Fibroblast of villous mesenchyme (primary cell): ENCODE data around the gene CDH18. TPM values are rescaled to one million over a fixed set of nuclear protein-coding genes. Genes with fewer than 3 reads are reported as not detected.
A peak's percentile ranks its signal among the peaks of the same experiment; 100 is the strongest.

Experiments used
- DNase-seq: peaks from one replicate; pipeline ENCODE4 v3.0.0-alpha.2; 2010; ENCODE audit warnings: low read depth
- H3K4me3 ChIP-seq: 2 replicates; pipeline ENCODE4 v1.5.1; 2011; ENCODE audit warnings: low read depth, mild to moderate bottlenecking, low read length
- total RNA-seq: library from RNA; depleted of rRNA; stranded (reverse); fragments of >200 nt; gene quantifications from 2 replicates; pipeline ENCODE4 v1.2.3, GENCODE V29; 2012
- TF ChIP-seq, protein P1 (sequence below): IDR thresholded peaks from 2 replicates; pipeline ENCODE4 v1.5.1; 2012; ENCODE audit warnings: low read depth, mild to moderate bottlenecking, low read length; ENCODE audit not compliant: insufficient read depth

Gene CDH18, protein sequence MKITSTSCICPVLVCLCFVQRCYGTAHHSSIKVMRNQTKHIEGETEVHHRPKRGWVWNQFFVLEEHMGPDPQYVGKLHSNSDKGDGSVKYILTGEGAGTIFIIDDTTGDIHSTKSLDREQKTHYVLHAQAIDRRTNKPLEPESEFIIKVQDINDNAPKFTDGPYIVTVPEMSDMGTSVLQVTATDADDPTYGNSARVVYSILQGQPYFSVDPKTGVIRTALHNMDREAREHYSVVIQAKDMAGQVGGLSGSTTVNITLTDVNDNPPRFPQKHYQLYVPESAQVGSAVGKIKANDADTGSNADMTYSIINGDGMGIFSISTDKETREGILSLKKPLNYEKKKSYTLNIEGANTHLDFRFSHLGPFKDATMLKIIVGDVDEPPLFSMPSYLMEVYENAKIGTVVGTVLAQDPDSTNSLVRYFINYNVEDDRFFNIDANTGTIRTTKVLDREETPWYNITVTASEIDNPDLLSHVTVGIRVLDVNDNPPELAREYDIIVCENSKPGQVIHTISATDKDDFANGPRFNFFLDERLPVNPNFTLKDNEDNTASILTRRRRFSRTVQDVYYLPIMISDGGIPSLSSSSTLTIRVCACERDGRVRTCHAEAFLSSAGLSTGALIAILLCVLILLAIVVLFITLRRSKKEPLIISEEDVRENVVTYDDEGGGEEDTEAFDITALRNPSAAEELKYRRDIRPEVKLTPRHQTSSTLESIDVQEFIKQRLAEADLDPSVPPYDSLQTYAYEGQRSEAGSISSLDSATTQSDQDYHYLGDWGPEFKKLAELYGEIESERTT
- total RNA-seq, result under 0.01 and 0.43 TPM in 2 replicates

DNA sequence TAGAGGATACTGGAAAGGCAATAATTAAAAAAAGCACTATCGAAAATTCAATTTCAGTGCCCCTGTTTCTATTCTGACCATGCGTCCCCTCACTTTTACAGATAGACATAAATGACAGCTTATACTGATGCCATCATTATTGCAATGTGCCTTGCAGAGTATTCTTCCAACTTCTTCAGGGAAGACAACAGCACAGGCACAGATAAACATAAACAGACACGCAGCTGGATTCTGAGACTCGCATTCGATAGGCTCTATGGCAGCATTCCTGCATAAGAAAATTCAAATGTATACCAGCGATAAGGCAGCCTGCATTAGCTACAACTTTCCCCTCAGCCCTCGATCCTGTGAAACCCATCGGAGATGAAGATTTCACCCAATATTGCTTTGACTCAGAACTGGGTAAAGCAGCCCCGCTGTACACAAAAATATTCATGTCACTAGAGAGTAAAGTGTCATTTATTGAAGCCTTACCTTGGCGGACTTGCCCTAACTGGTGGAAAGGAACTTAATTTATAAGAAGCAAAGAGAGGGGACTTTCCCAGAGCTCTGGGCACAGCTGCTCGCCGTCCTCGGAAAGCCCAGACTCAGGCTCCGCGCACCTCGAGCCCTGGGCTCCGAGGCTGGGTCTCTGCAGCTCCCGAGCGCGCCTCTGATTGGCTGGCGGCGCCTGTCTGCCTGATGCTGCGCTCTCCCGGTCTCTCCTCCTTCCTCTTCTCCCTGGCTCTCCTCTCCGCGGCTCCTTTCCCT is at the start of gene CDH18:
CDH18 (minus strand) TSS at position 589 of the 750 bp plus-strand sequence. CDS start 149,214 bp downstream, outside the sequence.
- DNase-seq, result peak; percentile 7
- TF ChIP-seq, protein P1, sequence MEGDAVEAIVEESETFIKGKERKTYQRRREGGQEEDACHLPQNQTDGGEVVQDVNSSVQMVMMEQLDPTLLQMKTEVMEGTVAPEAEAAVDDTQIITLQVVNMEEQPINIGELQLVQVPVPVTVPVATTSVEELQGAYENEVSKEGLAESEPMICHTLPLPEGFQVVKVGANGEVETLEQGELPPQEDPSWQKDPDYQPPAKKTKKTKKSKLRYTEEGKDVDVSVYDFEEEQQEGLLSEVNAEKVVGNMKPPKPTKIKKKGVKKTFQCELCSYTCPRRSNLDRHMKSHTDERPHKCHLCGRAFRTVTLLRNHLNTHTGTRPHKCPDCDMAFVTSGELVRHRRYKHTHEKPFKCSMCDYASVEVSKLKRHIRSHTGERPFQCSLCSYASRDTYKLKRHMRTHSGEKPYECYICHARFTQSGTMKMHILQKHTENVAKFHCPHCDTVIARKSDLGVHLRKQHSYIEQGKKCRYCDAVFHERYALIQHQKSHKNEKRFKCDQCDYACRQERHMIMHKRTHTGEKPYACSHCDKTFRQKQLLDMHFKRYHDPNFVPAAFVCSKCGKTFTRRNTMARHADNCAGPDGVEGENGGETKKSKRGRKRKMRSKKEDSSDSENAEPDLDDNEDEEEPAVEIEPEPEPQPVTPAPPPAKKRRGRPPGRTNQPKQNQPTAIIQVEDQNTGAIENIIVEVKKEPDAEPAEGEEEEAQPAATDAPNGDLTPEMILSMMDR, result no peak
- H3K4me3 ChIP-seq, result peak within 1 kb of the TSS; percentile 9

DNA sequence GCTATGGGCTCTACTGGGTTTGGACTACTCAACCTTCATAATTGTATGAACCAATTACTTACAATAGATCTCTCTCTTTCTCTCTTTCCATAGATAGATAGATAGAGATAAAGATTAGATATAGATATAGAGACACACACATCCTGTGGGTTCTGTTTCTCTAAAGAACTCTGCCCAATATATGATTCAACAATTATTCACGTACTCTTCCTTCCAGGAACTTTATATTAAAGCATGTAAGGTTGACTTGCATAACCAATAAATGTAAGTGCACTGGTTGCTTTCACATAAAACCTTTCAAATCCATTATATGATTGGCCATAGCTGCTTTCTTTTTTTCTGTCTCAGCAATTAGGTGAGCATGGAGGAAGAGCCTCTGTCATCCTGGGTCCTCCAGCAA is 46.7 kb upstream of the CDH18 start:
- H3K4me3 ChIP-seq, result no peak overlapping the region
- no peak for DNase-seq
- TF ChIP-seq, protein P1, result no peak

DNA sequence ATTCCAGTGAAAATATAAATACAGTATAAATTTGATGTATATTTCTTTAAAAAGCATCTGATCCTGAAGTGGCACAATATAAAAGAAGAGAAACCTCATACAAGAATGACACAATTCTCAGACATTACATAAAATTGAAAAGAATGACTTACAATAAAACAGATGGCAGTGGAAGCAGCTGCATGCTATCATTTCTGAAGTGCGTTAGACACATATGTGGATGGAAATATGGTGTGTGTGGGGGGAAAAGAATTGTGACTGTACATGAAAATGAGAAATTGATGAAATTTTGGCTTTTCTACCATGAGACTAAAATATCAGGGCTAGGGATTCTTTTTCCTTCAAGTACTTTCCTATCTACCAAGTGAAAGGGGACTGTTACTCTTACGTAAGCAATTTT is 45.9 kb upstream of the CDH18 start:
- no peak for DNase-seq
- TF ChIP-seq, protein P1, result no peak
- no peak overlapping the region for H3K4me3 ChIP-seq

DNA sequence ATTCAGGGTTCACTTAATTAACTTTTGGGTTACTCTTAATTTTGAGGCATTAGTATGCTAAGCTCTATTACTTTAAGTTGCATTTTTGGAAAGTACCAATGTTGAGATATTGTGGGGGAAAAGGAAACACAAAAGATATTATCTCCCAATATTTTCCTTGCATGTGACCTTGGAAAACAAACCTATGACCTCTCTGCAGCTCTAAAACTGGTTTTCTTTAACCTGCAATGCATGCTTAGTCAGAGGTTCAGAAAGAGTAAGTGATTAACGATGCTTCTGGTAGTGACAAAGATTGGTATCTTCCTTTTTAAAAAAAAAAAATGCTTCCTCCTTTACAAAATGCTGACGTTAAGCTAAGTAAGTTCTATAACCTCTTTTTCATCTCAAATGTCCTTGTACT is 44.9 kb upstream of the CDH18 start:
- no peak overlapping the region for H3K4me3 ChIP-seq
- TF ChIP-seq, protein P1, result no peak
- DNase-seq, result no peak

DNA sequence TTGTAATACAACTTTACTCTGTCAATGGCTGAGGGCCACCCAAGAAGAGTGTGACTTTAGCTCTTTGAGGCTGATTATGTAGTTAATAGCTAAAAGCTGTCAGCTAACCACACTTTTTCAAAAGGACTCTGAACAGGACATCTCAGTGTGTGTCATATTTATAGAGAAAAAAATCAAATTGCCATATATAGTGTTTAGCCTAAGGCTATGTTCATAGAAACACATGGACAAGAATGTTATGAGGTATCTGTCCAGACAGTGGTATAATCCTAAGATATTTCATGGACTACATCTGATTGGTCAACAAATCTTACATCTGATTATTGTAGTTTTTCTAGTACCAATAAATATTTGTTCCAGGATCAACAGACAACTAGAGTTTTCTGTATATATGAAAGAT is 42.1 kb upstream of the CDH18 start:
- no peak for DNase-seq
- H3K4me3 ChIP-seq, result no peak overlapping the region
- TF ChIP-seq, protein P1, result no peak

DNA sequence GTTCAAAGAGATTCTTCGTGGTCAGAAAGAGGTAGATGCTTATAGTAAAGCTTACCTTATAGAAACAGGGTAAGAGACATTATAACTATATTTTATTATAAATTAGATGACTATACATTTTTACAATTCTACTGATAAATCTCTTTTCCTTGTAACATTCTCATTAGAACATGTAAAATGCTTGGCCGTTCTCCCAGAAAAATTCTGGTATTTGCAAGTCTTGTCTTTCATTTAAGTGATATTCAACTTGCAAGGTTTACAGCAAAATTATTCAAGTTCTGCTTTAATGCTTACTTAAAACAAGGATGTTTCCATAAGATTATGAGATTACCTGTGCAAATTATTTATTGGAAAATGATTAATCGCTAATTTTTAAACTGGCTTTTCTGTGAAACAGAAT is 41.3 kb upstream of the CDH18 start:
- no peak overlapping the region for H3K4me3 ChIP-seq
- no peak for DNase-seq
- TF ChIP-seq, protein P1, result no peak
